HEK293 (cell line): ENCODE results near the gene ACTG1.

ENCODE experiments used
- CTCF ChIA-PET: fragments of 350-600 bp; formaldehyde crosslinking; extraction: SDS; loops from one replicate; lab custom pipeline; 2021; ENCODE audit warnings: antibody characterized with exemption; lab: Yijun Ruan, JAX
- POLR2A ChIA-PET: fragments of 300-600 bp; formaldehyde crosslinking; extraction: SDS; loops from one replicate; lab custom pipeline; 2020; ENCODE audit warnings: antibody characterized with exemption, inconsistent platforms; lab: Yijun Ruan, JAX
- H3K27ac ChIP-seq: fragments of 200-500 bp; sonication (Bioruptor generic); 2 replicates; pipeline ENCODE4 v1.5.1; 2014; ENCODE audit warnings: low read depth, low read length, control low read depth, inconsistent platforms; ENCODE audit errors: extremely low read depth
- H3K36me3 ChIP-seq, 2 experiments: fragments of 200-500 bp in 1 of 2; sonication (Bioruptor generic) in 1 of 2; 1 replicate in 1 of 2; 2 replicates in 1 of 2; pipeline ENCODE4 v1.5.1; 2014 to 2017; ENCODE audit warnings: inconsistent platforms in 2 of 2, low read length in 2 of 2; ENCODE audit not compliant: control insufficient read depth in 2 of 2, insufficient read depth in 1 of 2
- H3K4me1 ChIP-seq: fragments of 200-500 bp; sonication (Bioruptor generic); 2 replicates; pipeline ENCODE4 v1.5.1; 2014; ENCODE audit warnings: mild to moderate bottlenecking, low read length, inconsistent platforms; ENCODE audit not compliant: control insufficient read depth, insufficient read depth
- H3K4me3 ChIP-seq: 2 replicates; pipeline ENCODE4 v1.5.1; 2011; ENCODE audit warnings: low read depth, mild to moderate bottlenecking, control low read depth, low read length, moderate library complexity
- H3K9me3 ChIP-seq: fragments of 200-500 bp; sonication (Bioruptor generic); 2 replicates; pipeline ENCODE4 v1.5.1; 2014; ENCODE audit warnings: low read depth, low read length, inconsistent platforms; ENCODE audit not compliant: control insufficient read depth, insufficient read depth
- BCL6B ChIP-seq: fragments of 450-650 bp; formaldehyde crosslinking; IDR thresholded peaks from 2 replicates; pipeline ENCODE4 v1.5.1; 2017; ENCODE audit warnings: missing biosample characterization, missing genetic modification characterization
- PRDM2 ChIP-seq: fragments of 450-650 bp; formaldehyde crosslinking; IDR thresholded peaks from 2 replicates; pipeline ENCODE4 v1.5.1; 2016; ENCODE audit warnings: missing biosample characterization, missing genetic modification characterization, borderline replicate concordance
- SP2 ChIP-seq: fragments of 450-650 bp; formaldehyde crosslinking; IDR thresholded peaks from 2 replicates; pipeline ENCODE4 v1.5.1; 2016; ENCODE audit warnings: missing biosample characterization, missing genetic modification characterization
- YY2 ChIP-seq: fragments of 450-650 bp; formaldehyde crosslinking; IDR thresholded peaks from 2 replicates; pipeline ENCODE4 v1.5.1; 2016; ENCODE audit warnings: missing biosample characterization, missing genetic modification characterization
- ZNF121 ChIP-seq: fragments of 450-650 bp; formaldehyde crosslinking; IDR thresholded peaks from 2 replicates; pipeline ENCODE4 v1.5.1; 2016; ENCODE audit warnings: missing biosample characterization, missing genetic modification characterization
- ZNF16 ChIP-seq: fragments of 450-650 bp; formaldehyde crosslinking; IDR thresholded peaks from 2 replicates; pipeline ENCODE4 v1.5.1; 2016; ENCODE audit warnings: low read depth, missing biosample characterization, missing genetic modification characterization
- ZNF169 ChIP-seq: fragments of 450-650 bp; formaldehyde crosslinking; IDR thresholded peaks from 2 replicates; pipeline ENCODE4 v1.5.1; 2016; ENCODE audit warnings: missing biosample characterization, missing genetic modification characterization
- ZNF202 ChIP-seq: fragments of 450-650 bp; formaldehyde crosslinking; IDR thresholded peaks from 2 replicates; pipeline ENCODE4 v1.5.1; 2016; ENCODE audit warnings: missing biosample characterization, missing genetic modification characterization, borderline replicate concordance
- ZNF221 ChIP-seq: fragments of 450-650 bp; formaldehyde crosslinking; IDR thresholded peaks from 2 replicates; pipeline ENCODE4 v1.5.1; 2017; ENCODE audit warnings: missing biosample characterization, missing genetic modification characterization, borderline replicate concordance
- ZNF26 ChIP-seq: fragments of 450-650 bp; formaldehyde crosslinking; IDR thresholded peaks from 2 replicates; pipeline ENCODE4 v1.5.1; 2016; ENCODE audit warnings: missing biosample characterization, missing genetic modification characterization
- ZNF513 ChIP-seq: fragments of 450-650 bp; IDR thresholded peaks from 2 replicates; pipeline ENCODE4 v1.5.1; 2018; ENCODE audit warnings: missing biosample characterization, missing genetic modification characterization
- ZNF529 ChIP-seq: fragments of 450-650 bp; formaldehyde crosslinking; IDR thresholded peaks from 2 replicates; pipeline ENCODE4 v1.5.1; 2017; ENCODE audit warnings: missing genetic modification characterization, missing biosample characterization; ENCODE audit not compliant: insufficient replicate concordance
- ZNF654 ChIP-seq: fragments of 450-650 bp; formaldehyde crosslinking; IDR thresholded peaks from 2 replicates; pipeline ENCODE4 v1.5.1; 2016; ENCODE audit warnings: low read depth, missing biosample characterization, missing genetic modification characterization
- ZNF701 ChIP-seq: fragments of 450-650 bp; formaldehyde crosslinking; IDR thresholded peaks from 2 replicates; pipeline ENCODE4 v1.5.1; 2016; ENCODE audit warnings: missing biosample characterization, missing genetic modification characterization

Gene ACTG1

GRCh38 chr17:81546906-81547613, 34.5 kb upstream of the ACTG1 start:
- CTCF ChIA-PET, result interaction anchor here (1.4 kb wide), 1 partner anchor 54 kb away, joined by 9 read pairs; no protein-coding TSS in a partner anchor
- no peaks in the 10 kb centered on the region for H3K9me3 ChIP-seq
- TF ChIP-seq ZNF221 (tag by site-specific recombination) (no peak), SP2 (no peak), ZNF529 (tag by site-specific recombination) (no peak), ZNF26 (tag by site-specific recombination) (no peak), ZNF654 (tag by site-specific recombination) (no peak), YY2 (tag by site-specific recombination) (no peak), ZNF121 (tag by site-specific recombination) (no peak), ZNF16 (no peak), ZNF513 (tag by site-specific recombination) (no peak), ZNF169 (no peak), PRDM2 (tag by site-specific recombination) (no peak), ZNF701 (tag by site-specific recombination) (no peak), BCL6B (tag by site-specific recombination) (no peak), ZNF202 (tag by site-specific recombination) (no peak)
- TF ChIP-seq, all 188 proteins: peak for 0
- POLR2A ChIA-PET, result interaction anchor here (0.7 to 2.0 kb wide), 5 partner anchors 29 to 130 kb away, joined by 3 to 9 read pairs (median 4); partner anchors contain the start of gene PDE6G
- Histone ChIP-seq H3K36me3 (peaks cover 9 to 84% of the 10 kb centered on the region in 2 experiments; a peak in 2 of 3 replicates), H3K4me1 (no peaks in the 10 kb centered on the region), H3K27ac (no peak overlapping the region), H3K4me3 (no peak overlapping the region)
